Measurements from ENCODE around the gene PRSS50.

GRCh38 chr3:46749129-46749528 lies 31.5 kb upstream of the PRSS50 start:
- TF ChIP-seq CTCF (IDR thresholded peaks at IDR 0.05): no peak
- no peak for TF ChIP-seq EP300 (IDR thresholded peaks at IDR 0.05)
- no peak for TF ChIP-seq POLR2A (IDR thresholded peaks at IDR 0.05)
